ENCODE results near the gene TMPRSS7.

TMPRSS7 gene

GRCh38 chr3:112034436-112034835 lies at the start of gene TMPRSS7:
Gene TMPRSS7 (plus strand): TSS chr3:112034736. CDS start chr3:112034846, 110 bp downstream.
- DNase-seq (ENCODE audit: low spot score): no peak

GRCh38 chr3:111986800-111987199 lies 47.7 kb upstream of the TMPRSS7 start:
- no peak for DNase-seq (ENCODE audit: low spot score)

GRCh38 chr3:111989061-111989678 lies 45.4 kb upstream of the TMPRSS7 start:
- peak; percentile 65 for DNase-seq (ENCODE audit: low spot score)

- DNase-seq (ENCODE audit: low spot score): no peak
Measured at GRCh38 chr3:111993038-111993437, 41.5 kb upstream of the TMPRSS7 start.

GRCh38 chr3:111998636-111999483 lies 35.7 kb upstream of the TMPRSS7 start, which contains the start of gene TAGLN3:
Gene TAGLN3 (plus strand): TSS chr3:111998922. CDS start chr3:111999423, 501 bp downstream.
- DNase-seq (ENCODE audit: low spot score): peak; percentile 45

GRCh38 chr3:111999484-112000324 lies 34.8 kb upstream of the TMPRSS7 start:
- DNase-seq (ENCODE audit: low spot score): no peak

GRCh38 chr3:112000367-112000771 lies 34.2 kb upstream of the TMPRSS7 start:
- no peak for DNase-seq (ENCODE audit: low spot score)

GRCh38 chr3:112000966-112001365 lies 33.6 kb upstream of the TMPRSS7 start:
- no peak for DNase-seq (ENCODE audit: low spot score)

GRCh38 chr3:112001526-112001925 lies 33.0 kb upstream of the TMPRSS7 start:
- no peak for DNase-seq (ENCODE audit: low spot score)

- DNase-seq (ENCODE audit: low spot score): no peak
Measured at GRCh38 chr3:112002096-112002971, 32.2 kb upstream of the TMPRSS7 start.

- no peak for DNase-seq (ENCODE audit: low spot score)
Measured at GRCh38 chr3:112003321-112004080, 31.0 kb upstream of the TMPRSS7 start.

- no peak for DNase-seq (ENCODE audit: low spot score)
Measured at GRCh38 chr3:112004187-112004586, 30.3 kb upstream of the TMPRSS7 start.

GRCh38 chr3:112004669-112005068 lies 29.9 kb upstream of the TMPRSS7 start:
- DNase-seq (ENCODE audit: low spot score): no peak

- peak; percentile 20 for DNase-seq (ENCODE audit: low spot score)
Measured at GRCh38 chr3:112005091-112005672, 29.4 kb upstream of the TMPRSS7 start.

- peak; percentile 47 for DNase-seq (ENCODE audit: low spot score)
Measured at GRCh38 chr3:112007633-112008032, 26.9 kb upstream of the TMPRSS7 start.

- no peak for DNase-seq (ENCODE audit: low spot score)
Measured at GRCh38 chr3:112009670-112010069, 24.9 kb upstream of the TMPRSS7 start.

- DNase-seq (ENCODE audit: low spot score): no peak
Measured at GRCh38 chr3:112010636-112011035, 23.9 kb upstream of the TMPRSS7 start.

GRCh38 chr3:112011376-112011940 lies 23.1 kb upstream of the TMPRSS7 start:
- no peak for DNase-seq (ENCODE audit: low spot score)

- no peak for DNase-seq (ENCODE audit: low spot score)
Measured at GRCh38 chr3:112012205-112012992, 22.1 kb upstream of the TMPRSS7 start.

All from GM03348 (cell line).